ENCODE measurements around the gene FOXA2. TPM values are rescaled to one million over a fixed set of nuclear protein-coding genes. Genes with fewer than 3 reads are reported as not detected.

The FOXA2 gene
- polyA plus RNA-seq, 2 of the 4 experiments (the other 2 are of a cell fraction), result 8.3 to 20.7 TPM

DNA sequence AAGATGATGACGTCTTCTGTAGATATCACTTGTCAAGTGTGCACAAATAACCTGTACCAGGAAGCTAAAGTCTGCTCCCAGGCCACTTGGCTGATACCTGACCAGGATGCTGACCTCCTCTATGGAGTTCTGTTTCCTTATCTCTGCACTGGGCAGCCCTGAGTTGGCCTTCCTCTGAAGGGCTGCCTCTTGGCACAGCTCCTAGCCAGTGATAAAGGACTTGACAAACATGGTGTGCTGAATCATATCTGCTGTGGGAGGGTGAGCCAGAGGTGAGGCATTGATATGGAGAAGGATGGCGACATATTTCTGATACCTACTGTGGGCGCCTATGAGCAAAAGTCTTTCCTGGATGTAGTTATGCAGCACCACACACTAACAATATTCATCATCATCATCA is 32.8 kb upstream of the FOXA2 start:
- Histone ChIP-seq H3K4me3 (no peak overlapping the region), H3K4me1 (peaks cover 25% of the 10 kb centered on the region), H3K4me2 (peak overlapping the region; percentile 44), H3K9me3 (no peaks in the 10 kb centered on the region), H3K27ac (peak overlapping the region in 1 of 2 experiments; percentile 27; a peak in 3 of 6 replicates)
- 0 out of 4 replicates have a peak, but pooled peaks of 1 of the 2 experiments have one; percentile 18 for TF ChIP-seq CEBPB (IDR thresholded peaks at IDR 0.05)
- no peak for TF ChIP-seq EHF (CRISPR knock-in tag; IDR thresholded peaks at IDR 0.05)
- peak; percentile 24 for TF ChIP-seq MAFK (IDR thresholded peaks at IDR 0.05; ENCODE audit: partially characterized antibody)
- TF ChIP-seq FOSL2 (IDR thresholded peaks at IDR 0.05), result no peak
- no peak for TF ChIP-seq FOSL2 (CRISPR knock-in tag; IDR thresholded peaks at IDR 0.05)
- 0 out of 2 replicates have a peak, but pooled peaks have one; percentile 16 for TF ChIP-seq JUNB (IDR thresholded peaks at IDR 0.05)
- TF ChIP-seq ZFP36 (IDR thresholded peaks at IDR 0.05; ENCODE audit: borderline replicate concordance, partially characterized antibody), result peak; percentile 0
- no peak for TF ChIP-seq RCOR1 (IDR thresholded peaks at IDR 0.05; ENCODE audit: low read depth, low read length)
- peak; percentile 36; the same call in 1 of the 2 replicates for TF ChIP-seq GATA3 (IDR thresholded peaks at IDR 0.05; ENCODE audit: borderline replicate concordance)
- CTCF ChIA-PET, result interaction anchor here (1.1 to 3.5 kb wide), 10 partner anchors 9 to 282 kb away, joined by 3 to 26 read pairs (median 4); no protein-coding TSS in a partner anchor
- 18% methylated on average over 3 of the region's 3 CpGs for WGBS (ENCODE audit: missing lambda C conversion rate)
- POLR2A ChIA-PET, result interaction anchor here (1.0 to 1.3 kb wide), 2 partner anchors 16 to 50 kb away, joined by 3 read pairs; no protein-coding TSS in a partner anchor
- FAIRE-seq (peak; percentile 96), DNase-seq (ENCODE audit: low read depth in 1 of 2, low spot score in 1 of 2) (peak; percentile 80 to 84), ATAC-seq (peak; percentile 95 to 99)

DNA sequence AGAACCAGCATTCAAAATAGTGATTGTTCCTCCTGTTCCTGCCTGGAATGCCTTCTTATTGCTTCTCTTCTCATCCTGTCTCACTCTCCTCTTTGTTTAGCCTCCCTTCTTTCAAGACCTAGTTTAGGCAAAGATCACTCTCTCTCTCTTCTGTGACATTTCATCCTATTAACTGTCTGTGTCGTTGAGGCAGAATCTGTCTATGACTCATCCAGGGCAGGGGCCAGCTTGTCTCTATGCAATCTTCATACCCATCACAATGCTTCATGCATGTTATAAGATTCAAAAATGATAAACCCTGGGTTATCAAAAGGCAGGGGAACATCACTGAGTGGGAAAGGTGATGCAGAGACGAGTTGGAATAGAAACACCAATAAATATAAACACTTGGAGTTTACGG is 32.2 kb upstream of the FOXA2 start:
- H3K4me2 ChIP-seq, result peak overlapping the region; percentile 44
- no peak overlapping the region for H3K4me3 ChIP-seq
- DNase-seq (ENCODE audit: low read depth in 1 of 2, low spot score in 1 of 2) (no peak), FAIRE-seq (peak; percentile 92), ATAC-seq (peak in 1 of 2 experiments; percentile 9; a peak in 2 of 6 replicates)
- H3K4me1 ChIP-seq, result peaks cover 25% of the 10 kb centered on the region
- POLR2A ChIA-PET, result interaction anchor here (1.0 to 1.3 kb wide), 2 partner anchors 15 to 51 kb away, joined by 3 read pairs; no protein-coding TSS in a partner anchor
- H3K27ac ChIP-seq, result peak overlapping the region in 1 of 2 experiments; percentile 27; a peak in 3 of 6 replicates
- TF ChIP-seq FOSL2 (IDR thresholded peaks at IDR 0.05) (no peak), FOSL2 (CRISPR knock-in tag; IDR thresholded peaks at IDR 0.05) (peak; percentile 62), HOXB5 (CRISPR knock-in tag; IDR thresholded peaks at IDR 0.05) (no peak)
- CTCF ChIA-PET, result interaction anchor here (1.1 to 3.5 kb wide), 9 partner anchors 8 to 282 kb away, joined by 3 to 26 read pairs (median 4); no protein-coding TSS in a partner anchor
- WGBS (ENCODE audit: missing lambda C conversion rate), result 51% methylated on average over 3 of the region's 3 CpGs
- H3K9me3 ChIP-seq, result no peaks in the 10 kb centered on the region

DNA sequence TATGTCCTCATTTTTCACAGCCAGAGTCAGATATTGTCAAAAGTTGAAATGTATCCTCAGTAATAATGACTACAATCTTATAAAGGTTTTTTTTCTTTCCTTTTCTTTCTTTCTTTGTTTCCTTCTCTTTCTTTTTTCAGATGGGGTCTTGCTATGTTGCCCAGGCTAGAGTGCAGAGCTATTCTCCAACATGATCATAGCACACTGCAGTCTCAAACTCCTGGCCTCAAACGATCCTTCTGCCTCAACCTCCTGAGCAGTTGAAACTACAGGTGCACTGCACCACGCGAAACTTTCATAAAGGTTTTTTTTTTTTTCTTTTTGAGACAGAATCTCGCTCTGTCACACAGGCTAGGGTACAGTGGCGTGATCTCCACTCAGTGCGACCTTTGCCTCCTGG is 31.1 kb upstream of the FOXA2 start:
- WGBS (ENCODE audit: missing lambda C conversion rate), result 89% methylated on average over 6 of the region's 6 CpGs
- TF ChIP-seq TP53 (CRISPR knock-in tag; IDR thresholded peaks at IDR 0.05) (no peak), HOXB13 (CRISPR knock-in tag; IDR thresholded peaks at IDR 0.05; ENCODE audit: low read depth) (no peak), EP300 (IDR thresholded peaks at IDR 0.05) (no peak), MAZ (IDR thresholded peaks at IDR 0.05; ENCODE audit: borderline replicate concordance, low read depth, low read length) (no peak), GATA3 (IDR thresholded peaks at IDR 0.05; ENCODE audit: borderline replicate concordance) (no peak), HEYL (CRISPR knock-in tag; IDR thresholded peaks at IDR 0.05) (no peak), ZC3H11A (IDR thresholded peaks at IDR 0.05) (no peak), CBX2 (IDR thresholded peaks at IDR 0.05; ENCODE audit: borderline replicate concordance, low read depth) (no peak), RAD21 (conservative IDR thresholded peaks at IDR 0.05 in 1 of 2, IDR thresholded peaks at IDR 0.05 in 1 of 2) (no peak)
- TF ChIP-seq, protein P1, sequence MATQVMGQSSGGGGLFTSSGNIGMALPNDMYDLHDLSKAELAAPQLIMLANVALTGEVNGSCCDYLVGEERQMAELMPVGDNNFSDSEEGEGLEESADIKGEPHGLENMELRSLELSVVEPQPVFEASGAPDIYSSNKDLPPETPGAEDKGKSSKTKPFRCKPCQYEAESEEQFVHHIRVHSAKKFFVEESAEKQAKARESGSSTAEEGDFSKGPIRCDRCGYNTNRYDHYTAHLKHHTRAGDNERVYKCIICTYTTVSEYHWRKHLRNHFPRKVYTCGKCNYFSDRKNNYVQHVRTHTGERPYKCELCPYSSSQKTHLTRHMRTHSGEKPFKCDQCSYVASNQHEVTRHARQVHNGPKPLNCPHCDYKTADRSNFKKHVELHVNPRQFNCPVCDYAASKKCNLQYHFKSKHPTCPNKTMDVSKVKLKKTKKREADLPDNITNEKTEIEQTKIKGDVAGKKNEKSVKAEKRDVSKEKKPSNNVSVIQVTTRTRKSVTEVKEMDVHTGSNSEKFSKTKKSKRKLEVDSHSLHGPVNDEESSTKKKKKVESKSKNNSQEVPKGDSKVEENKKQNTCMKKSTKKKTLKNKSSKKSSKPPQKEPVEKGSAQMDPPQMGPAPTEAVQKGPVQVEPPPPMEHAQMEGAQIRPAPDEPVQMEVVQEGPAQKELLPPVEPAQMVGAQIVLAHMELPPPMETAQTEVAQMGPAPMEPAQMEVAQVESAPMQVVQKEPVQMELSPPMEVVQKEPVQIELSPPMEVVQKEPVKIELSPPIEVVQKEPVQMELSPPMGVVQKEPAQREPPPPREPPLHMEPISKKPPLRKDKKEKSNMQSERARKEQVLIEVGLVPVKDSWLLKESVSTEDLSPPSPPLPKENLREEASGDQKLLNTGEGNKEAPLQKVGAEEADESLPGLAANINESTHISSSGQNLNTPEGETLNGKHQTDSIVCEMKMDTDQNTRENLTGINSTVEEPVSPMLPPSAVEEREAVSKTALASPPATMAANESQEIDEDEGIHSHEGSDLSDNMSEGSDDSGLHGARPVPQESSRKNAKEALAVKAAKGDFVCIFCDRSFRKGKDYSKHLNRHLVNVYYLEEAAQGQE (IDR thresholded peaks at IDR 0.05), result no peak
- TF ChIP-seq, protein P2, sequence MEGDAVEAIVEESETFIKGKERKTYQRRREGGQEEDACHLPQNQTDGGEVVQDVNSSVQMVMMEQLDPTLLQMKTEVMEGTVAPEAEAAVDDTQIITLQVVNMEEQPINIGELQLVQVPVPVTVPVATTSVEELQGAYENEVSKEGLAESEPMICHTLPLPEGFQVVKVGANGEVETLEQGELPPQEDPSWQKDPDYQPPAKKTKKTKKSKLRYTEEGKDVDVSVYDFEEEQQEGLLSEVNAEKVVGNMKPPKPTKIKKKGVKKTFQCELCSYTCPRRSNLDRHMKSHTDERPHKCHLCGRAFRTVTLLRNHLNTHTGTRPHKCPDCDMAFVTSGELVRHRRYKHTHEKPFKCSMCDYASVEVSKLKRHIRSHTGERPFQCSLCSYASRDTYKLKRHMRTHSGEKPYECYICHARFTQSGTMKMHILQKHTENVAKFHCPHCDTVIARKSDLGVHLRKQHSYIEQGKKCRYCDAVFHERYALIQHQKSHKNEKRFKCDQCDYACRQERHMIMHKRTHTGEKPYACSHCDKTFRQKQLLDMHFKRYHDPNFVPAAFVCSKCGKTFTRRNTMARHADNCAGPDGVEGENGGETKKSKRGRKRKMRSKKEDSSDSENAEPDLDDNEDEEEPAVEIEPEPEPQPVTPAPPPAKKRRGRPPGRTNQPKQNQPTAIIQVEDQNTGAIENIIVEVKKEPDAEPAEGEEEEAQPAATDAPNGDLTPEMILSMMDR (IDR thresholded peaks at IDR 0.05), result no peak
- TF ChIP-seq, protein P3, sequence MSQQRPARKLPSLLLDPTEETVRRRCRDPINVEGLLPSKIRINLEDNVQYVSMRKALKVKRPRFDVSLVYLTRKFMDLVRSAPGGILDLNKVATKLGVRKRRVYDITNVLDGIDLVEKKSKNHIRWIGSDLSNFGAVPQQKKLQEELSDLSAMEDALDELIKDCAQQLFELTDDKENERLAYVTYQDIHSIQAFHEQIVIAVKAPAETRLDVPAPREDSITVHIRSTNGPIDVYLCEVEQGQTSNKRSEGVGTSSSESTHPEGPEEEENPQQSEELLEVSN (IDR thresholded peaks at IDR 0.05; ENCODE audit: borderline replicate concordance, low read depth), result no peak
- TF ChIP-seq, protein P4, sequence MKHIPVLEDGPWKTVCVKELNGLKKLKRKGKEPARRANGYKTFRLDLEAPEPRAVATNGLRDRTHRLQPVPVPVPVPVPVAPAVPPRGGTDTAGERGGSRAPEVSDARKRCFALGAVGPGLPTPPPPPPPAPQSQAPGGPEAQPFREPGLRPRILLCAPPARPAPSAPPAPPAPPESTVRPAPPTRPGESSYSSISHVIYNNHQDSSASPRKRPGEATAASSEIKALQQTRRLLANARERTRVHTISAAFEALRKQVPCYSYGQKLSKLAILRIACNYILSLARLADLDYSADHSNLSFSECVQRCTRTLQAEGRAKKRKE (CRISPR knock-in tag; IDR thresholded peaks at IDR 0.05; ENCODE audit: low read depth), result no peak
- ChIA-PET POLR2A (no interaction called here), CTCF (interaction anchor here (0.6 to 4.2 kb wide), 4 partner anchors 17 to 247 kb away, joined by 3 to 19 read pairs (median 6); no protein-coding TSS in a partner anchor)
- DNase-seq (ENCODE audit: low read depth in 1 of 2, low spot score in 1 of 2) (no peak), FAIRE-seq (no peak), ATAC-seq (no peak)
- H3K4me3 ChIP-seq, result no peak overlapping the region
- peaks cover 25% of the 10 kb centered on the region for H3K4me1 ChIP-seq
- H3K4me2 ChIP-seq, result no peak overlapping the region
- no peaks in the 10 kb centered on the region for H3K9me3 ChIP-seq
- H3K27ac ChIP-seq, result no peak overlapping the region

Data from A549 (cell line).